Measurements from ENCODE around the gene JKAMP.

GRCh38 chr14:59463787-59464485 is 20.4 kb upstream of the JKAMP start:
- TF ChIP-seq CTCF (IDR thresholded peaks at IDR 0.05) (no peak), POLR2A (IDR thresholded peaks at IDR 0.05) (no peak), EP300 (IDR thresholded peaks at IDR 0.05) (no peak), POLR2AphosphoS5 (IDR thresholded peaks at IDR 0.05) (no peak)

All from upper lobe of left lung (tissue), 4 donors.